HG02885 (cell line): ENCODE data around the gene CXCR2.

ENCODE experiments used
- ATAC-seq: cut with Tn5 transposase; IDR thresholded peaks from one replicate; pipeline ENCODE4 v1.9.1; 2021; ENCODE audit warnings: mild to moderate bottlenecking; ENCODE audit not compliant: unreplicated experiment, poor library complexity

The CXCR2 gene

GRCh38 chr2:218179782-218180181 is 54.0 kb downstream of the CXCR2 start:
- ATAC-seq = no peak

- no peak for ATAC-seq
These were observed 54.8 kb downstream of the CXCR2 start for GRCh38 chr2:218180467-218181114.

- ATAC-seq = no peak
These were observed 58.5 kb downstream of the CXCR2 start for GRCh38 chr2:218184331-218184730.

- no peak for ATAC-seq
These were observed 60.5 kb downstream of the CXCR2 start for GRCh38 chr2:218186355-218186766.
